ENCODE measurements around the gene IFNGR2. TPM values are rescaled to one million over a fixed set of nuclear protein-coding genes. Genes with fewer than 3 reads are reported as not detected.
"Not testable (repeated sequence)": the region's sequence is repeated elsewhere in the genome, so short reads cannot be mapped to it uniquely, and the experiment has no call there.

Gene IFNGR2
- total RNA-seq, 1 experiment from 2014 or later, result 99.0 TPM

DNA sequence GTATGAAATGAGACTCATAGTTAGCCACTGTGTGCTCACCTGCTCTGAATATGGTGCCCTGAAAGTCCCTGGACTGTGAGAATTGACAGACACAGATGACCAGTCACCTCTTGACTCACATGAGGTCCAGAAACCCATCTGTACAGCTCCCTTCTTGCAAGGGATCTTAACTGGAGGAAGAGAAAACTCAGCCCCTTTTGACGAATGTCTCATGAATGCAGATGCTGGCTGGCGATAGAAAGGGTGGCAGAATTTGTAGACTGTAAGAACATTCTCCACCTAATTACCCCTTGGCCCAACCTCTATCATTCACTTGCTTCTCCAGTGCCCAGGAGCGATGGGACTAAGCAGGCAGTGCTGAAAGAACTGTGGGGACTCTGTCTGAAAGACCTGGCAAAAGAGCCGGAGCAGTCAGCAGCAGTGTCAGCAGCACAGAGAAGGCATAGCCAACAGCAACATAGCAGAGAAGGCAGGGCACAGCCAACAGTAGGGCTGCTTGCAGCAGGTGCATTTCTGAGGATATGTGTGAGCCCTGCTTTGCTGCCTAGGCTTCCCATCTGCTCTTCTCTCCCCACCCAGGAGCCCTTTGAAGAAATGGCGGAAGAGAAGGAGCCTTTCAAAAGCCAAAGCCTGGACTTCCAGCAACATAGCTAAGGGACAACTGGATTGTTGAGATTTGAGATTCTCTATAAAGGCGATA, 25.8 kb upstream of the IFNGR2 start:
- DNase-seq (ENCODE audit: low read depth), result no peak

DNA sequence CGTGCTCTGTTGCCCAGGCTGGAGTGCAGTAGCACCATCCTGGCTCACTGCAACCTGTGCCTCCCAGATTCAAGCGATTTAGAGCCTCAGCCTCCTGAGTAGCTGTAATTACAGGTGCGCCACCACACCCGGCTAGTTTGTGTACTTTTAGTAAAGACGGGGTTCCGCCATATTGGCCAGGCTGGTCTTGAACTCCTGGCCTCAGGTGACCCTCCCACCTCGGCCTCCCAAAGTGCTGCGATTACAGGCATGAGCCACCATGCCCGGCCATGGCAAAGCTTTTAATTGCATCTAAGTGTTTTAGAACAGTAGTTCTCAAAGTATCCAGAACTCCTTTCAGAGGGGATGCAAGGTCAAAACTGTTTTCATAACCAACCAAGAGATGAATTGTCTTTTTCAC, 25.1 kb upstream of the IFNGR2 start:
- no peak for DNase-seq (ENCODE audit: low read depth)

DNA sequence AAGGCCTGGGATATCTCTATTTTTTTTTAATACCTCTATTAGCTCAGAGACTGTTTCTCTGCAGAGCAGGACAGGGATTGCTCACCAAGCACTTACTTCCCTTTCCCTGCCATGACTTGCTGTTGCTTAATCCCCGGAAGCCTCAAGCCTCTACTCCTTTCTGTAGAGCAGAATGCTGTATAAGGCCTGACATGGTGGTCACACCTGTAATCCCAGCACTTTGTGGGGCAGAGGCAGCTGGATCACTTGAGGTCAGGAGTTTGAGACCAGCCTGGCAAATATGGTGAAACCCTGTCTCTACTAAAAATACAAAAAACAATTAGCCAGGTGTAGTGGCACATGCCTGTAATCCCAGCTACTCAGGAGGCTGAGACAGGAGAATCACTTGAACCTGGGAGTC, 23.3 kb upstream of the IFNGR2 start:
- peak; percentile 88 for DNase-seq (ENCODE audit: low read depth)

DNA sequence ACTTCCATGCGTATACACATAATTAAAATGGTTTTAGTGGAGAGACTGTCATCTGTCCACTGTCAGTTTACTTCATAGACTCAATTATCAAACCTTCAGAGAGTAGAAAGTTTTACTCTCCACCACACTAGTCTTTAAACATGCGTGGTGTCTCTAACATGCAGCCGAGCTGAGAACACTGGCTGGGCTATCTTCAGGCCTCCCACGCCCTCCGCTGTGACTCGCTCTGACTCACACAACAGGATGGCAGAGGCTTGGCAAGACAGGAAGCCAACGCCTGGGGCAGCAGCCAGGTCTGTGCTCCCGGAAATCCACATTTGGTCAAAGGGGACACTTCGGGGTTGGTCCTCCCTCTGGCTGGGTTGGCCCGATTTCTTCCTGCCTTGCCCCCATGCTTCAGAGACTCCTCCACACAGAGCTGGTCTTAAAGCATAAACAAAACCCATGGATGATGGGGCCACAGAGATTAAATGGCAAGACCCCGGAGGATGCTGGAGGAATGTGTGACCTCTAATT, 22.7 kb upstream of the IFNGR2 start:
- DNase-seq (ENCODE audit: low read depth), result peak; percentile 100

DNA sequence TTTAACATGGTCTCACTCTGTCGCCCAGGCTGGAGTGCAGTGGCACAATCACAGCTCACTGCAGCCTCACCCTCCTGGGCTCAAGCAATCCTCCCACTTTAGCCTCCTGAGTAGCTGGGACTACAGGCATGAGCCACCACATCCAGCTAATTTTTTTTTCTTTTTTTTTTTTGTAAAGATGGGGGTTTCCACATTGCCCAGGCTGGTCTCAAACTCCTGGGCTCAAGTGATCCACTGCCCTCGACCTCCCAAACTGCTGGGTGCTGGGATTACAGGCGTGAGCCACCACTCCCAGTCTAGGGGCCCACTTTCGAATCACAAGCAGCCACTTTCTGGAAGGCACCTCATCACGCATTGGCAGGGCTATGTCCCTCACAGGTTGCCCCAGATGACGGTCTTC, 21.8 kb upstream of the IFNGR2 start:
- not testable (repeated sequence) for DNase-seq (ENCODE audit: low read depth)

DNA sequence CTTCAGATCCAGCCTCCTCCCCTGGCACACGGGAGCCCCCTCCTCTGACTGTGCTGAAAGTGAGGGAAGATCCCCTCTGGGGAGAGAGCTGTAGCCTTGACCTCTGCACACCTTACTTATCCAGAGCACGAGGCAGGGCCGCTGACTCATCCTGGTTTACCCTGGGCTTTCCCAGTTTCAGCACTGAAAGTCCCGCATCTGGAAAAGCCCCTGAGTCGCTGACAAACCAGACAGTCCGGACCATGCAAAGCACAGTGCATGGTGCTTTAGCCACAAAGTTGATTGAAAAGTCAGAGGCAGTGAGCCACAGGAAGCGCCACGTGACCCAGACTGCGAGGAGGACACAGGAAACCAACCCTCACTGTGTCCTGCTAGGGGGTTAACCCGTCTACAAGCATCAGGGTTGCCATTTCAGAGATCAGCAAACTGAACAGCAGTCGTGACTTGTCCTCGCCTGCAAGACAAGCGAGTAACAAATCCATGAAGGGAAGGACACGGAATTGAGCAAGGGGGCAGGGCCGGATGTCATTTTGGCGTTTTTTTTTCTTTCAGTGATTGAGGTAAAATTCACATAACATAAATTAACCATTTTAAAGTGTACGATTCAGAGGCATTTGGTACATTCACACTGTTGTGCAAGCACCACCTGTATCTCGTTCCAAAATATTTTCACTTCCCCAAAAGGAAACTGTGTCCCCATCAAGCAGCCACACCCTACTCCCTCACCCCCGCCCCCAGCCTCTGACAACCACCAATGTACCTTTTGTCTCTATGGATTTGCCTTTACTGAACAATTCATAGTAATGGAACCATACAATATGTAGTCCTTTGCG, 19.9 kb upstream of the IFNGR2 start:
- DNase-seq (ENCODE audit: low read depth), result peak; percentile 98

DNA sequence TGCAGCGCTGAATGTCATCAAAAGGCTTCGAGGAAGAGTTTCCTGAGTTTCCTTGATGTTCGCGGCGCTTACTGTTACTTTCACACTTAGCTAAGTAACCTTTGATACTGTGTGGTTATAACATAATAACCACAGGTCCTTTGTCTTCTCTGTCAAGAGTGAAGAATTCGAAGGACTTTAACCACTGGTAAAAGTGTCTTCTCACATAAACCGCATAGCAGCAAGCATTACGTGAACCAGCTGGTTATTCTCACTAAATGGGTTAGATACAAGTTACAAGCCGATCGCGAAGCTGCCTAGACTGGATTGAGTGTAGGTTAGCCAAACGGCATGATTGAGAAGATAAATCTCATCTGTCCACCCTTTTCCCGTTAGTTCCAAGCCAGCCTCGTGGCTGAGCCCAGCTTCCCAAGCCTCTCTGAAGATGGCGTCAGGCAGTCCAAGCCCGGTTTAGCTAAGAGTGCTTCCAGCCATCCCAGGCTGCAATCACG, 18.3 kb upstream of the IFNGR2 start:
- DNase-seq (ENCODE audit: low read depth), result no peak

DNA sequence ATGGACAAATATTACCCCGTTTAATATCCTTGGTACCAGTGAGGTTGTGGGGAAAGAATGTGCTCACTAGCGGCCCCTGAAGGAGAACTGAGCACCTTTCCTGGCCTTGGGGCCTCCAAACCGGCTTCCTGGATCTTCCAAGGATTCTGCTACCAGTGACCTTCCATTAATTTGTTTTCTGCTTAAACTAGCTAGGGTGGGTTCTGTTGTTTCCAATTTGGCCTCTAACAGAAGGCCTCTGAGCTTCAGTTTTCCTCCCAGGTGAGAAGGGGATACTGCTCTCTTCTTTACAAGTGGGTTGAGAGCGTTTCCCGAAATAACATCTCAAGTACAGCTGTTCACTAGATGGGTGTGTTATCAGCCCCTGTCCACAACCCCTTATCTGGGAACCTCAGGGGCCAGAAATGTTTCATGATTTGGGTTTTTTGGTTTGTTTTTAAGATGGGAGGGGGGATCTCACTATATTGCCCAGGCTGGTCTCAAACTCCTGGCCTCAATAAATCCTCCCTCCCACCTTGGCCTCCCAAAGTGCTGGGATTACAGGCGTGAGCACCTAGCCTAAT, 16.9 kb upstream of the IFNGR2 start:
- peak; percentile 41 for DNase-seq (ENCODE audit: low read depth)

DNA sequence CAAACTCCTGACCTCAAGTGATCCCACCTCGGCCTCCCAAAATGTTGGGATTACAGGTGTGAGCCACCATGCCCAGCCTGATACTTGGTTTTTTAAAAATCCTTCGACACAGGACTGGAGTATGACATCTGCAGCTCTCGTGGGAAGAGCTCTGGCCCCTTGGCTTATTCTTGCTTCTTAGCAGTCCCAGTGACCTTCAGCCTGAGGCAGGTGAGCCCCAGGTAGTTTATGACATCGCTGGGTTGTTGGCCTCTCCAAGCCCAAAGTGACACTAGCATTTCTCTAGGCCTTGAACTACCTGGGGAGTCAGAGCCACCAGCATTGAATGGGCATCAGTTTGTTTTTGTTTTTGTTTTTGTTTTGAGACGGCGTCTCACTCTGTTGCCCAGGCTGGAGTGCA, 15.9 kb upstream of the IFNGR2 start:
- no peak for DNase-seq (ENCODE audit: low read depth)

DNA sequence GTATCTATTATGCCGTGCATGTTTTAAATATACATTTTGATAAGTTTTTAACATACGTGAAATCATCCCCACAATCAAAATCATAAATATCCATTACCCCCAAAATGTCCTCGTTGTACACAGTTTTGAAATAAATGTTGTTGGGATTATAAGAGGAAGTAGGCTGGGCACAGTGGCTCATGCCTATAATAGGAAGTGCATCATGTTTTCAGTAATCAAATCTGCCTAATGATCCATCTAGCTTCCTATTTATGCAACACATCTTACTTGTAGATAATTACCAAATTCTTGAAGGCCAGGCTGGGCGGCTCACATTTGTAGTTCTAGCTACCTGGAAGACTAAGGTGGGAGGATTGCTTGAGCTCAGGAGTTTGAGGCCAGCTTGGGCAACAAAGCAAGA, 15.0 kb upstream of the IFNGR2 start:
- DNase-seq (ENCODE audit: low read depth), result no peak

DNA sequence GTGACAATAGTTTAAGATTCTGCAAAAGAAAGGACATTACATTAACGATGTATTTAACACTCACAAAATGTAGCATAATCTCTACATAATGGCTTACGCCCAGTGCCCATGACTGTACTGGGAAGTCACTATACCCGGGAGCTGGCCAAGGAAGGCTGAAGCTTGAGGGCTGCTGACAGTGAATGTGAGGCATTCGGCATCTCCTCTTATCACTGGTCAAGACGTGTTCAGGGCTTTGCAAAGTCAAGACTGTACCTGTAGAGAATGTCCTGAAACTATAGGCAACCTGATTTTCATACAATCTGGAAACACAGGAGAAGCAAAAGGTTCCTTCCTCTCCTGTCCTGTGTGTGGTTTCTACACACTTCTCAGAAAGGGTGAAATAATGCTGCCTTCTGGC, 12.7 kb upstream of the IFNGR2 start:
- no peak for DNase-seq (ENCODE audit: low read depth)

DNA sequence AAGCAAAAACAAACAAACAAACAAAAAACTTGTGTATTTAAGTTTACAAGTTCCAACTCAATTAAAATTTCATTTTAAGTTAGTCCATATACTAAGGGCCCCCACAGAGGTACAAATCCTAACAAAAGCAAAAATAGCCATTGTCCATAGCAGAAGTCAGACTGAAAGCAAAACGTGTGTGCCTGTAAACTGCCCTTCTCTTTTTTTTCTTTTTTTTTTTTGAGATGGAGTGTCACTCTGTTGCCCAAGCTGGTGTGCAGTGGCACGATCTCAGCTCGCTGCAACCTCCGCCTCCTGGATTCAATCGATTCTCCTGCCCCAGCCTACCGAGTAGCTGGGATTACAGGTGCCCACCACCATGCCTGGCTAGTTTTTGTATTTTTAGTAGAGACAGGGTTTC, 11.6 kb upstream of the IFNGR2 start:
- DNase-seq (ENCODE audit: low read depth), result no peak

DNA sequence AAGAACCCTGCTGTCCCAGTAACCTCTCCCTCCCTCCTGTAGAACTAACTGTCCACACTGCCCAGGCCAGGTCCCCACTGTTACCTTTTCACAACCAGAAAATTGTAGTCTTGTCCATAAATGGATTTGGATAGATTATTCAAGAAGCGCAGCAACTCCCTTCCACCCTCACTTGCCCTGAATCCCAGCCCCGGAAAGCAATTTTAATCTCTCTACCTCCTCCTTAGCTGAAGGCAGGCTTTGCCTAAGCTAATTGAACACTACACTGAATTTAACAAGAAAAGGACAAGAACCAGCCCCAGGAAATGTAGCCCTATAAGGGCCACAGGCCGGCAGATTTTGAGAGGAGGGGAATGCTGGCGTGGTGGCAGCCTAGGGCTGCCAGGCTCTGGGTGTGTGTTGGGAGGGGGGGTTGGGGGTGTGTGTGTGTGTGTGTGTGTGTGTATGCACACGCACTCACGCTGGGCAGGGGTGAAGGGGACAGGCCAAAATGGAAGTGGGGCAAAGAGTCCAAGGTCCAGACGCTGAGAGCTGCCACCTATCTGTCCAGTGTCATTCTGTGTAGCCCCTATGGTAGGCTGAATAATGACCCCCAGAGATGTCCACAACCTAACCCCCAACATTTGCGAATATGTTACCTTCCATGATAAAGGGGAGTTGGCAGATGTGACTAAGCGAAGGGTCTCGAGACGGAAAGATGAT, 10.8 kb upstream of the IFNGR2 start:
- no peak for DNase-seq (ENCODE audit: low read depth)

DNA sequence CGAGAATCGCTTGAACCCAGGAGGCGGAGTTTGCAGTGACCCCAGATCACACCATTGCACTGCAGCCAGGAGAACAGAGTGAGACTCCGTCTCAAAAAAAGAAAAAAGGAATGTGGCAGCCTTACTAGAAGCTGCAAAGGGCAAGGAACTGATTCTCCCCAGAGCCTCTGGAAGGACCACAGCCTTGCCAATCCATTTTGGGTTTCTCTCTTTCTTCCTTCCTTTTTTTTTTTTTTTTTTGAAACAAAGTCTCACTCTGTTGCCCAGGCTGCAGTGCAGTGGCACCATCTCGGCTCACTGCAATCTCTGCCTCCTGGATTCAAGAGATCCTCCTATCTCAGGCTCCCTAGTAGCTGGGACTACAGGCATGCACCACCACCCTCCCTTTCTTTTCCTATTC, 9.9 kb upstream of the IFNGR2 start:
- no peak for DNase-seq (ENCODE audit: low read depth)

DNA sequence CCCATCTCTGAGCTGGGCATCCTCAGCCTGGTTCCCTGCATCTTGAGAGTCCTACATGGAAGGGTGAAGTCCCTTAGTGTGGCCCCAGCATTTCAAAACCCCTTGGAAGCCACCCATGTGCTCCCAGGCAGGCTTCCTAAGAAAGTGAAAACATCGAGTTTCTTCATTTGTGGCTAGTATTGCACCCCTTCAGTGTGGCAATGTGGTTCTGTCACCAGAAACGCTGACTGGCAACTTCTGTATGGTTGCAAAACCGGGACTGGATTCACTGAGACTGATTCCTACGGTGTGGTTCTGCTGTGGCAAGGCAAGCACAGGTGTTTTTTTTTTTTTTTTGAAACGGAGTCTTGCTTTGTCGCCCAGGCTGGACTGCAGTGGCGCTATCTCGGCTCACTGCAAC, 9.0 kb upstream of the IFNGR2 start:
- DNase-seq (ENCODE audit: low read depth), result no peak

DNA sequence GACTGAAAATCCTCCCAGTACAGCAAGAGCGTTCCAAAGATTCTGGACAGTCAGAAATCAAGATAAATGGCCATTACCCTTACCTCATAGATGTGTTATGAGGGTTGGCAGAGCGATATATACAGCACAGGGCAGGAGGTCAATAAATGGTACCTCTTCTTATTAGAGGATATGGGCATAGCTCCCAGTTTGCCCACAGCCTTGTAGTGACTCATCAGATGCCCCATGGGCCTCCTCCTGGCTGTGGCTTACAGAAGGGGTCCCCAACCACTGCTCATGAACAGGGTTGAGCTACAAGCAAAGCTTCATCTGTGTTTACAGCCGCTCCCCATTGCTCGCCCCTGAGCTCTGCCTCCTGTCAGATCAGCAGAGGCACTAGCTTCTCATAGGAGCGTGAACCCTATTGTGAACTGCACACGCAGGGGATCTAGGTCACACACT, 7.3 kb upstream of the IFNGR2 start:
- peak; percentile 82 for DNase-seq (ENCODE audit: low read depth)

DNA sequence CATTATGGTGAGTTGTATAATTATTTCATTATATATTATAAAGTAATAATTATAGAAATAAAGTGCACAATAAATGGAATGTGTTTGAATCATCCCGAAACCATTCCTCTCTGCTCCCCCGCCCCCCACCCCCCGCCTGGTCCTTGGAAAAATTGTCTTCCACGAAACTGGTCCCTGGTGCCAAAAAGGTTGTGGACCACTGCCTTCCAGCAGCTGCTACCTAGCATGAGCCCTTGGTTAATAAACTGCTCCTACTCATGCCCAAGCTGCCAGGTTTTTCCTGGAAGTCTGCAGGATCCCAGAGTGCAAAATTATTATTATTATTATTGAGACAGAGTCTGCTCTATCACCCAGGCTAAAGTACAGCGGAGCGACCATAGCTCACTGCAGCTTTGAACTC, 6.8 kb upstream of the IFNGR2 start:
- DNase-seq (ENCODE audit: low read depth), result no peak

DNA sequence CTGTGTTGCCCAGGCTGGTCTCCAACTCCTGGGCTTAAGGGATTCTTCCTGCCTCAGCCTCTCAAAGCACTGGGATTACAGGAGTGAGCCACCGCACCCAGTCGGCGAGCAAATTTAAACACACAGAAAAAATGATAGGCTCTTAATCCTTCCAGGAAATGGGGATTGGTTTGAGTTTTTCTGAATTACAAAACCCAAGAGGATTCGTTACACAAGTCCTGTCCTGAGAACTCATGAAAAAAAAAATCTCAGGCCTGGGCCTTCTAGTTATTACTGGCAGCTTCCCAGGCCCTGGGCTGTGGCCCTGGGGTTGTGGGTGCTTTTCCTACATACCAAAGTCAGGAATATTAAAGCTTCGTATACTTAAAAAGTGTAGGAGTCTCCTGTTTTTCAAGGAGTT, 6.3 kb upstream of the IFNGR2 start:
- peak; percentile 69 for DNase-seq (ENCODE audit: low read depth)

DNA sequence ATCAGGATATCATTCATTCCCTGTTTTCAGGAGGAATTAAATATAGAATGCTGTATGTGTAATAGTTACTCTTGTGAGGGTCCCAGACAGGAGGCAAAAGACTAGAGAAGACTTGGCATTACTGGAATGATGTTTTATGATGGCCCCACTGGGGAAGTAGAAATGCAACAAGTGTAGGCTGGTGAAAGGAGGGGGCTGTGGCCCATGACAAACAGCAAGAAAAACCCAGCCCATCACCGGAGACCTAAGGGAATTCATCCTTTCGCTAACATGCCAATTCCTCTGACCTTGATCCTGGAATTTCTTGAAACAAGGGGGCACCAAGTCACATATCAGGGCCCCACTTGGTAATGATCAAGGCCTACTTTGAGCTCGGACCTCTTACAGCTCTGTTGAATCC, 5.5 kb upstream of the IFNGR2 start:
- no peak for DNase-seq (ENCODE audit: low read depth)

DNA sequence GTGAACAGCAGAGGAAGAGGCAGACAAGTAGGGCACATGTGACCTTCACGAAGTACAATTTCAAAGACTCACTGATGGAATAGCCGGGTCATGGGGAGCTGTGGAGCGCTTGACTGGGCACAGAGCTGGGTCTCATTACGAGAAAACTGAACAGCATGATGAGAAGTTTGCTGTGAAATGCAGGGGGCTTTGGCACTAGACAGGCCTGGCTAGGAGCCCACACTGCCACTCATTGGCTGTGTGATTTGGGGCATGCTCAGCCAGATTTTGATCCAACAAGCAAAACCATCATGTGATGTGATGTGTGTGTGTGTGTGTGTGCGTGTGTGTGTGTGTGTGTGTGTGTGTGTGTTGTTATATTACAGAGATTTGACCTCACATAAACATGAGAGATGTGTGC, 4.9 kb upstream of the IFNGR2 start:
- no peak for DNase-seq (ENCODE audit: low read depth)

DNA sequence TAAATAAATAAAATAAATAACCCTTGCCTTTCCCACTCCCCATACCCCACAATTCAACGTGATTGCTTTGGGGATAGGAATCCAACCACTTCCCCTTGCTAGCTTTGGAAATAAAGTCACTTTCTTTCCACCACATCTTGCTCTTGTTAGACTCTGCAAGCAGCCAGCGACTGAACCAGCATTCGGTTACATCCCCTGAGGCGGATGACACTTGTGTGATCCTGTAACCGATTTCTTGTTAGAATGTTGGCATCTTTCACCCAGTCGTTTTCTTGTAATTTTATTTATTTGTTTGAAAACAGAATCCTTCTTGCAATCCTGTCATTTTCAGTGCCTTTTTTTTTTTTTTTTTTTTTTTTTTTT, 1.6 kb upstream of the IFNGR2 start:
- DNase-seq (ENCODE audit: low read depth), result no peak

Measured in Daoy (cell line).